Gastroesophageal sphincter (tissue), 4 donors: ENCODE results near the gene GCNT4. TPM values are rescaled to one million over a fixed set of nuclear protein-coding genes. Genes with fewer than 3 reads are reported as not detected.
A peak's percentile ranks its signal among the peaks of the same experiment; 100 is the strongest.

ENCODE experiments used
- ATAC-seq: fragments of 150-250 bp; one replicate; pipeline ENCODE4 v1.9.1; 2016; ENCODE audit warnings: mild to moderate bottlenecking, moderate library complexity
- H3K27ac ChIP-seq, 4 donors: fragments of 200-600 bp; sonication (generic) in 3 of 4; 1 replicate in 3 of 4; 2 replicates in 1 of 4; pipeline ENCODE4 v1.5.1; 2016 to 2019
- H3K27me3 ChIP-seq: fragments of 200-600 bp; sonication (generic); one replicate; pipeline ENCODE4 v1.5.1; 2019
- H3K36me3 ChIP-seq, 2 donors: fragments of 200-600 bp; sonication (generic); one replicate each; pipeline ENCODE4 v1.5.1; 2019; ENCODE audit warnings: control low read depth in 1 of 2
- H3K4me1 ChIP-seq, 3 donors: fragments of 200-600 bp; sonication (generic); 1 replicate in 2 of 3; 2 replicates in 1 of 3; pipeline ENCODE4 v1.5.1; 2016 to 2019; ENCODE audit warnings: control low read depth in 2 of 3
- H3K4me3 ChIP-seq, 2 donors: fragments of 200-600 bp; sonication (generic); one replicate each; pipeline ENCODE4 v1.5.1; 2019; ENCODE audit warnings: mild to moderate bottlenecking in 1 of 2, moderate library complexity in 1 of 2
- H3K9me3 ChIP-seq, 3 donors: fragments of 200-600 bp; sonication (generic); one replicate each; pipeline ENCODE4 v1.5.1; 2017 to 2019; ENCODE audit warnings: control low read depth in 2 of 3
- EP300 ChIP-seq: sonication (generic); formaldehyde crosslinking; IDR thresholded peaks from one replicate; pipeline ENCODE4 v1.6.1; 2017; ENCODE audit warnings: antibody characterized with exemption, mild to moderate bottlenecking
- POLR2A ChIP-seq, 2 donors: fragments of 450-650 bp; IDR thresholded peaks; one replicate each; pipeline ENCODE4 v1.6.1; 2017; ENCODE audit warnings: antibody characterized with exemption in 2 of 2, mild to moderate bottlenecking in 2 of 2, moderate library complexity in 1 of 2
- POLR2AphosphoS5 ChIP-seq: sonication (generic); formaldehyde crosslinking; IDR thresholded peaks from one replicate; pipeline ENCODE4 v1.6.1; 2017; ENCODE audit warnings: antibody characterized with exemption
- WGBS, 2 donors: methylation state at CpG; one replicate each; pipeline ENCODE4 v1.1.5; 2018; ENCODE audit warnings: low coverage in 1 of 2; 5-methylcytosine and 5-hydroxymethylcytosine counted together
- total RNA-seq, 4 donors: library from RNA; depleted of rRNA; stranded (reverse); fragments of >200 nt; gene quantifications; one replicate each; pipeline ENCODE4 v1.1.0, GENCODE V29; 2016
- TF ChIP-seq, protein P1 (sequence below), 4 experiments: fragments of 200-600 bp in 2 of 4; fragments of 450-650 bp in 2 of 4; sonication (generic) in 1 of 4; IDR thresholded peaks; one replicate each; pipeline ENCODE4 v1.5.1; 2017 to 2019; ENCODE audit warnings: antibody characterized with exemption in 4 of 4, mild to moderate bottlenecking in 2 of 4, moderate library complexity in 2 of 4

The GCNT4 gene
- total RNA-seq, 4 donors from 2014 or later = 4.0 to 14.3 (median 6.0) TPM

DNA sequence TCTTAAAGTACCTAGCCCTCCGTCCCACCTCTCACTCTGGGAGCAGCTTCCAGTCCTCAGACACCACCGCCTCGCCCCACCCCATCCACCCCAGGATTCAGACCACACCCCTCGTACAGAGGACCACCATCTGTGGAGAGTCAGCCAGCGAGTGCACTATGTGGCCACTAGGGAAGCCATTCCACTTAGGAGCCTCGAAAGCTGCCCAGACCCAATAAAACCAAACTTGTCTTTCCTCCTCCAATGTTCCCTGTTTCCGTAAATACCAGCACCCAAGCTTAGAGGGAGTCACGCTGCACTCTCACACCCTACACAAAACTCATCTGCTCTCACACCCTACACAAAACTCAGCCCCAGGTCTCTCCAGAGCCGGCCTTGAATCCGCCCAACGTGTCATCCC, 1.9 kb downstream of the GCNT4 start:
- H3K4me1 ChIP-seq = peaks cover 0 to 58% (median 11%) of the 10 kb centered on the region in 3 donors
- no peak for ATAC-seq
- WGBS, 2 donors = 79 to 86% methylated on average over 7 to 9 of the region's 11 CpGs

DNA sequence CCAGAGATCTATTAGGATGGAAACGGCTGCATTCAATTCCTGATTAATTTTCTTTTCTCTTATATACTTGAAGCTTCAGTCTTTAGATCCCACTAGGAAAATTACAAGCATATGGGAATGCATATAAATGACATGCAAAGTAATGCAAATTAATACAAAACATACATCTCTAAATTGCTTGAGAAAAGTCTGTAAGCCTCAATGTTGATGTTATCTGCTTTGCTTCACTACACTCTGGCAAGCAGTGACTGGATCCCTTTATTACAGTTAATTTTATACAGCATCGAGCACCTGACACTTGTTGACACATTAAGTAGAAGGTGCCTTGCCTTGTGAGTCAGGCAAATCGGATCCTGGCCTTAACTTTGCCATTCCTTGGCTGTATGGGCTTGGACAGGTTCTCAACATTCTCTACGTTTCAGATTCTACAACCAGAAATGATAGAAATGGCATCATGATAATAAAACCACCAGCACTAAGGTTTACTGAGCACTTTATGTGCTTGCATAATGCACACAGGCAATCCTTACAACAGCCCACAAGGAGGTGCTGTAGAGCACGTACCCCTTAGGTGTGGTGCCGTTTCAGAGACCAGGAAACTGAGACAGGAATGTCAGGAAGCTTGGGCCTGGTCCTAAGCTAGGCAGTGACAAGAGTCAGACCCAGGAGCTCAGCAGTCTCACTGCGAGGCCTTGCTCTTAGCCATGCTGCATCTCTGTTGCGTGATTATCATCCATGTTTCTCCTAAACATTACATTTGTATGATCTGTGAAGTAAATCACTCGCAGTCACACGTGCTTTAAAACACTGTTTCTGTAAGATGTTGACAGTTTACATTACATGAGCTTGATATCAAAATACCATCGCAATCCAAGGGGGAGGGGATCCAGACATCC, 2.7 kb downstream of the GCNT4 start:
- peak overlapping the region in 3 of 4 donors; percentile 38 to 97 (median 64) for H3K27ac ChIP-seq
- no peak overlapping the region for H3K4me3 ChIP-seq
- H3K27me3 ChIP-seq = no peaks in the 10 kb centered on the region
- peaks cover 0 to 15% of the 10 kb centered on the region in 2 donors for H3K36me3 ChIP-seq
- H3K4me1 ChIP-seq = peaks cover 0 to 51% (median 10%) of the 10 kb centered on the region in 3 donors
- TF ChIP-seq POLR2AphosphoS5 (no peak), EP300 (no peak), POLR2A (IDR thresholded peaks at IDR 0.05) (no peak)
- TF ChIP-seq, protein P1, sequence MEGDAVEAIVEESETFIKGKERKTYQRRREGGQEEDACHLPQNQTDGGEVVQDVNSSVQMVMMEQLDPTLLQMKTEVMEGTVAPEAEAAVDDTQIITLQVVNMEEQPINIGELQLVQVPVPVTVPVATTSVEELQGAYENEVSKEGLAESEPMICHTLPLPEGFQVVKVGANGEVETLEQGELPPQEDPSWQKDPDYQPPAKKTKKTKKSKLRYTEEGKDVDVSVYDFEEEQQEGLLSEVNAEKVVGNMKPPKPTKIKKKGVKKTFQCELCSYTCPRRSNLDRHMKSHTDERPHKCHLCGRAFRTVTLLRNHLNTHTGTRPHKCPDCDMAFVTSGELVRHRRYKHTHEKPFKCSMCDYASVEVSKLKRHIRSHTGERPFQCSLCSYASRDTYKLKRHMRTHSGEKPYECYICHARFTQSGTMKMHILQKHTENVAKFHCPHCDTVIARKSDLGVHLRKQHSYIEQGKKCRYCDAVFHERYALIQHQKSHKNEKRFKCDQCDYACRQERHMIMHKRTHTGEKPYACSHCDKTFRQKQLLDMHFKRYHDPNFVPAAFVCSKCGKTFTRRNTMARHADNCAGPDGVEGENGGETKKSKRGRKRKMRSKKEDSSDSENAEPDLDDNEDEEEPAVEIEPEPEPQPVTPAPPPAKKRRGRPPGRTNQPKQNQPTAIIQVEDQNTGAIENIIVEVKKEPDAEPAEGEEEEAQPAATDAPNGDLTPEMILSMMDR (IDR thresholded peaks at IDR 0.05) = peak; percentile 51 to 76 (median 57)
- WGBS, 2 donors = 43 to 55% methylated on average over 6 to 11 of the region's 11 CpGs
- no peak for ATAC-seq
- H3K9me3 ChIP-seq = no peaks in the 10 kb centered on the region

More for the DNA sequence above, 1.9 kb downstream of the GCNT4 start:
- Histone ChIP-seq H3K36me3 (peaks cover 0 to 10% of the 10 kb centered on the region in 2 donors), H3K27me3 (no peaks in the 10 kb centered on the region), H3K9me3 (no peaks in the 10 kb centered on the region), H3K4me3 (no peak overlapping the region), H3K27ac (peak overlapping the region in 3 of 4 donors; percentile 38 to 97 (median 64))
- TF ChIP-seq, protein P1 (IDR thresholded peaks at IDR 0.05) = peak in 1 of 4 experiments; percentile 24
- TF ChIP-seq POLR2AphosphoS5 = no peak

DNA sequence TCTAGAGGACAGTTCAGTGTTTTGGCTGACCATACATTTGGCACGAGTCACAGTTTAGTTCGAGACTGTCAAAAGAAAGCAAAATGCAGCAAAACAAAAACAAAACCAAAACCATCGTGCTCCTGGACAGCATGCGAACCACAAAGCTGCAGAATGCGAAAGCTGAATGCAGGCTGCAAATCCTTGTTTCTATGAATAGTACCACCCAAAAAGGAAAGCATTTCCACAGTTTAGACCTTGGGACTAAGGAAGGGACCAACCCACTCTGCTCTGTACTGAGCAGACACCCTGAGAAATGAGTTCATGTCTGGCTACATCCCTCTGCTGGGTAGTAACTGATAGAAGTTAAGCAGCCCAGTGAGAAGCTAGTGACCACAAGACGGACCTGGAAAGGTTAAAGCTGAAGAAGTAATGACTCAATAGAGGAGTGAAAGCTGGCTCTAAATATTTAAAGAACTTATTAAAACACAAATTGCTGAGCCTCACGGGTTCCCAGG, 3.9 kb downstream of the GCNT4 start:
- no peaks in the 10 kb centered on the region for H3K27me3 ChIP-seq
- H3K27ac ChIP-seq = peak overlapping the region; percentile 15 to 97 (median 57)
- H3K36me3 ChIP-seq = peaks cover 0 to 15% of the 10 kb centered on the region in 2 donors
- H3K4me3 ChIP-seq = peak overlapping the region; percentile 13 to 16
- 16 to 30% methylated on average over 5 to 7 of the region's 7 CpGs for WGBS, 2 donors
- H3K4me1 ChIP-seq = peaks cover 0 to 53% (median 5%) of the 10 kb centered on the region in 3 donors
- no peaks in the 10 kb centered on the region for H3K9me3 ChIP-seq
- TF ChIP-seq, protein P1 (IDR thresholded peaks at IDR 0.05) = no peak
- TF ChIP-seq POLR2A (IDR thresholded peaks at IDR 0.05) = no peak
- TF ChIP-seq POLR2AphosphoS5 = no peak
- TF ChIP-seq EP300 = no peak
- no peak for ATAC-seq

DNA sequence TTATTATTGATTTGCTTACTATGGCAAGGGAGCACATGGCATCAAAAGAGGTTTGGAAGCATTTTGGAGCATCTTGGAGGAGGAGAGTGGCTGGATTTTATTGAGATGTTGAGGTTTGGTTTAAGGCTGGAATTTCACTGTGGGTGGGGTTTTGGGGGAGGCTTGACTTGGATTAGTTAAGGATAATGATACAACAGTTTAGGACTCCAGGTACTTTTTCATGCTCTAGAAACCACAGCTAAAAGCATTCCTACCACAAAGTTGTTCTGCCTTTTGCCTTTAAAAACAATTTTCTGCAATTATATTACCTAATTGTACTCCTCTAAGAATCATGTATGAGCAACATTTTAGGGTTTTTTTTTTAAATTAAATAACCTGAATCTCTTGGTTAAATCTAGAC, 5.0 kb downstream of the GCNT4 start:
- Histone ChIP-seq H3K4me1 (peaks cover 0 to 53% (median 5%) of the 10 kb centered on the region in 3 donors), H3K9me3 (no peaks in the 10 kb centered on the region), H3K27ac (no peak overlapping the region), H3K27me3 (no peaks in the 10 kb centered on the region), H3K4me3 (no peak overlapping the region), H3K36me3 (peaks cover 0 to 15% of the 10 kb centered on the region in 2 donors)
- no peak for ATAC-seq
- TF ChIP-seq EP300 (no peak), POLR2A (IDR thresholded peaks at IDR 0.05) (no peak), POLR2AphosphoS5 (no peak)
- TF ChIP-seq, protein P1 (IDR thresholded peaks at IDR 0.05) = no peak
